Measurements from ENCODE around the gene PLCXD3.
A peak's percentile ranks its signal among the peaks of the same experiment; 100 is the strongest.
"Not testable (repeated sequence)": the region's sequence is repeated elsewhere in the genome, so short reads cannot be mapped to it uniquely, and the experiment has no call there.

PLCXD3 gene

GRCh38 chr5:41335596-41336181, 174.7 kb downstream of the PLCXD3 start:
- ATAC-seq: no peak
- TF ChIP-seq OSR1 (CRISPR knock-in tag; IDR thresholded peaks at IDR 0.05): no peak
- TF ChIP-seq TOX (CRISPR knock-in tag; IDR thresholded peaks at IDR 0.05; ENCODE audit: borderline replicate concordance): no peak
- no peak for TF ChIP-seq ZNF70 (CRISPR knock-in tag; IDR thresholded peaks at IDR 0.05)
- TF ChIP-seq ISL1 (CRISPR knock-in tag; IDR thresholded peaks at IDR 0.05): no peak
- TF ChIP-seq CREB5 (CRISPR knock-in tag; IDR thresholded peaks at IDR 0.05; ENCODE audit: low read depth): no peak
- TF ChIP-seq ZNF565 (CRISPR knock-in tag; conservative IDR thresholded peaks at IDR 0.05; ENCODE audit: low read depth): no peak
- TF ChIP-seq, protein P1, sequence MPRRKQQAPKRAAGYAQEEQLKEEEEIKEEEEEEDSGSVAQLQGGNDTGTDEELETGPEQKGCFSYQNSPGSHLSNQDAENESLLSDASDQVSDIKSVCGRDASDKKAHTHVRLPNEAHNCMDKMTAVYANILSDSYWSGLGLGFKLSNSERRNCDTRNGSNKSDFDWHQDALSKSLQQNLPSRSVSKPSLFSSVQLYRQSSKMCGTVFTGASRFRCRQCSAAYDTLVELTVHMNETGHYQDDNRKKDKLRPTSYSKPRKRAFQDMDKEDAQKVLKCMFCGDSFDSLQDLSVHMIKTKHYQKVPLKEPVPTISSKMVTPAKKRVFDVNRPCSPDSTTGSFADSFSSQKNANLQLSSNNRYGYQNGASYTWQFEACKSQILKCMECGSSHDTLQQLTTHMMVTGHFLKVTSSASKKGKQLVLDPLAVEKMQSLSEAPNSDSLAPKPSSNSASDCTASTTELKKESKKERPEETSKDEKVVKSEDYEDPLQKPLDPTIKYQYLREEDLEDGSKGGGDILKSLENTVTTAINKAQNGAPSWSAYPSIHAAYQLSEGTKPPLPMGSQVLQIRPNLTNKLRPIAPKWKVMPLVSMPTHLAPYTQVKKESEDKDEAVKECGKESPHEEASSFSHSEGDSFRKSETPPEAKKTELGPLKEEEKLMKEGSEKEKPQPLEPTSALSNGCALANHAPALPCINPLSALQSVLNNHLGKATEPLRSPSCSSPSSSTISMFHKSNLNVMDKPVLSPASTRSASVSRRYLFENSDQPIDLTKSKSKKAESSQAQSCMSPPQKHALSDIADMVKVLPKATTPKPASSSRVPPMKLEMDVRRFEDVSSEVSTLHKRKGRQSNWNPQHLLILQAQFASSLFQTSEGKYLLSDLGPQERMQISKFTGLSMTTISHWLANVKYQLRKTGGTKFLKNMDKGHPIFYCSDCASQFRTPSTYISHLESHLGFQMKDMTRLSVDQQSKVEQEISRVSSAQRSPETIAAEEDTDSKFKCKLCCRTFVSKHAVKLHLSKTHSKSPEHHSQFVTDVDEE (CRISPR knock-in tag; IDR thresholded peaks at IDR 0.05): no peak
- no peak for TF ChIP-seq ESRRG (CRISPR knock-in tag; IDR thresholded peaks at IDR 0.05)

DNA sequence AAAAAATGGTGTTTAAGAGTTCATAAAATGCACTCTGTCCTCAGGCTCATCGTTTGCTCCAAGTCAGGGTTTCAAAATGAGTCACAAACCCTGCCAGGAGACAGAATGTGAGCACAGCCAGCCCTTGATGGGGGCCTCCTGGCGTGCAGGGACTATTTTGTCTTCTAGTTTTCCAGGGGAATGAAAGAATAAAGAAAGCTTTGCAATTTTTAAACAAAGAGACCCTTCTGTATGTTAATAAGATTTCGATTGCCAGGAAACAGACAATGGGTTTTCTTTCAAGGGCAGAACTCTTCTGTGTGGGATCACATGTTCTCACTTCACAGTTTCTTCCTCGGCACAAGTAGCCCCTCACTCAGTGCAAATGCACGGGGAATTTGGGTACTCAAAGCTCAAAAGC, 175.6 kb downstream of the PLCXD3 start:
- TF ChIP-seq TOX (CRISPR knock-in tag; IDR thresholded peaks at IDR 0.05; ENCODE audit: borderline replicate concordance) (no peak), CREB5 (CRISPR knock-in tag; IDR thresholded peaks at IDR 0.05; ENCODE audit: low read depth) (no peak), ZFP30 (CRISPR knock-in tag; IDR thresholded peaks at IDR 0.05) (no peak), ISL1 (CRISPR knock-in tag; IDR thresholded peaks at IDR 0.05) (no peak), ESRRG (CRISPR knock-in tag; IDR thresholded peaks at IDR 0.05) (no peak), BACH2 (CRISPR knock-in tag; IDR thresholded peaks at IDR 0.05; ENCODE audit: borderline replicate concordance) (no peak), RARB (CRISPR knock-in tag; IDR thresholded peaks at IDR 0.05) (no peak), SNAI2 (CRISPR knock-in tag; IDR thresholded peaks at IDR 0.05) (no peak)
- ATAC-seq: no peak

DNA sequence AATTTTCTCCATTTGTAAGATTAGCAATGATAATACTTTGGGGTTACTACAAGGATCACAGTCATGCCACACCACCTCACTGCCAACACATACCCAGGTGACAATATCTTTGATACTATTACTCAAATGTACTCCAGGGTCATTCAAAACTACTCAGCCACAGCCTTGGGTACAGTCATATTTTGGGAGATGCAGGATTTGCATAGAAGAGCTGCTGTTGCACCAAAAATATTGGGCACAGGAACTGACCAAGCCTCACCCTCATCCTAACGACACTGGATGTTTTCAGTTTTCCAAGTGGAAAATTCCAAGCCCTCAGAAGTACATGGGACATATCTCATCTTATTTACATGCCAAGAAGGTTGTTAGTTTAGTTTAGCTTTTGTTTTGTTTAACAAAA, 176.2 kb downstream of the PLCXD3 start:
- ATAC-seq: no peak
- no peak for TF ChIP-seq ZNF70 (CRISPR knock-in tag; IDR thresholded peaks at IDR 0.05)
- TF ChIP-seq PATZ1 (CRISPR knock-in tag; IDR thresholded peaks at IDR 0.05; ENCODE audit: borderline replicate concordance): no peak
- TF ChIP-seq SNAI2 (CRISPR knock-in tag; IDR thresholded peaks at IDR 0.05): no peak
- no peak for TF ChIP-seq ZC3H10 (CRISPR knock-in tag; IDR thresholded peaks at IDR 0.05)
- TF ChIP-seq TCF4 (CRISPR knock-in tag; IDR thresholded peaks at IDR 0.05; ENCODE audit: borderline replicate concordance): no peak
- no peak for TF ChIP-seq PPARA (CRISPR knock-in tag; IDR thresholded peaks at IDR 0.05; ENCODE audit: borderline replicate concordance)

DNA sequence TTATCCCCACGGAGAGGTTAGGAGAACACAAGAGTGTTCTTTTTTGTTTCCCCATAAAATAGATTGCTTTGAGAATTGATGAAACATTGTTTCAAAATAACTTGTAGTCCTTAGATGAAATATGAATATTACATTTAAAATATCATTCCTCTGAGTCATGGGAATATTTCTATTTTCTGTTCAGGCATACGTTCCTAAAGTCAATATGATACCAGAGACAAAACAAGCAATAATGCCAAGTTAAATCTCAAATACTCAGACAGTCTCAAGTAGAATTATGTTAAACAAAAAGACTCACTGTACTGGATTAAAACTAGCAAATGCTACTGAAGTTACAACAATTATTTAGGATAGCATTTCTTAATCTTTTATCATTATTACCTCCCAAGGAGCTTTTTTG, 185.3 kb downstream of the PLCXD3 start:
- no peak for ATAC-seq
- TF ChIP-seq SNAI2 (CRISPR knock-in tag; IDR thresholded peaks at IDR 0.05) (no peak), ISL1 (CRISPR knock-in tag; IDR thresholded peaks at IDR 0.05) (peak; percentile 31)

- ATAC-seq: not testable (repeated sequence)
These were observed 187.6 kb downstream of the PLCXD3 start for GRCh38 chr5:41322826-41323225.

DNA sequence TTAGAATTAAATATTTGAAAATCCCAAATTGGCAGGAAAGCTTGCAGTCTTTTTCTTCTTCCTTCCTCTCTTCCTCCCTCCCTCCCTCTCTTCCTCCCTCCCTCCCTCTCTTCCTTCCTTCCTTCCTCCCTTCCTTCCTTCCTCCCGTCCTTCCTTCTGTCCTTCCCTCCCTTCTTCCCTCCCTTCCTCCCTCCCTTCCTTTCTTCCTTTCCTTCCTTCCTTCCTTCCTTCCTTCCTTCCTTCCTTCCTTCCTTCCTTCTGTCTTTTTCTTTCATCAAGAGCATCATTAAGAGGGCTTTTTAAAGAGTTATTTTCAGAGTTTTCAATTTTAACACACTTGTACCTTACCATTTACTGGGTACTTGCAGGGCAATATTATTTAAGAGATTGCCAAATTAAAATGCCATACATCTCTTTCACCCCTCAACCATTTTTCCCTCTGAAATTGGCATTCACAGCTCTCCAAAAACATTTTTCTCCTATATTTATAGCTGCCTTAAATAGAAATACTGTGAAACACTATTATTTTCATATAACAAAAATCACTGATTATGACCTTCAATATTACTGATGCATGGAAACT, 197.8 kb downstream of the PLCXD3 start:
- ATAC-seq: no peak
- TF ChIP-seq ZNF8 (CRISPR knock-in tag; IDR thresholded peaks at IDR 0.05): no peak
- TF ChIP-seq CSDC2 (CRISPR knock-in tag; IDR thresholded peaks at IDR 0.05): no peak
- no peak for TF ChIP-seq PATZ1 (CRISPR knock-in tag; IDR thresholded peaks at IDR 0.05; ENCODE audit: borderline replicate concordance)
- TF ChIP-seq ARNTL (CRISPR knock-in tag; IDR thresholded peaks at IDR 0.05; ENCODE audit: borderline replicate concordance, low read depth): no peak
- no peak for TF ChIP-seq ZC3H10 (CRISPR knock-in tag; IDR thresholded peaks at IDR 0.05)
- TF ChIP-seq, protein P1 (CRISPR knock-in tag; IDR thresholded peaks at IDR 0.05): no peak
- TF ChIP-seq ZFP30 (CRISPR knock-in tag; IDR thresholded peaks at IDR 0.05): no peak
- no peak for TF ChIP-seq ZNF70 (CRISPR knock-in tag; IDR thresholded peaks at IDR 0.05)
- no peak for TF ChIP-seq ISL1 (CRISPR knock-in tag; IDR thresholded peaks at IDR 0.05)
- no peak for TF ChIP-seq RARB (CRISPR knock-in tag; IDR thresholded peaks at IDR 0.05)

More at GRCh38 chr5:41322826-41323225, 187.6 kb downstream of the PLCXD3 start:
- peak; percentile 94 for TF ChIP-seq ZNF8 (CRISPR knock-in tag; IDR thresholded peaks at IDR 0.05)
